K562 (cell line): ENCODE measurements around the gene PLAC9. TPM values are rescaled to one million over a fixed set of nuclear protein-coding genes. Genes with fewer than 3 reads are reported as not detected.

Source experiments
- CSDE1 ChIP-seq, 2 experiments: fragments of 450-650 bp; IDR thresholded peaks; 2 replicates each; pipeline ENCODE4 v1.6.1; 2016; ENCODE audit warnings: mild to moderate bottlenecking in 1 of 2
- HCFC1 ChIP-seq: IDR thresholded peaks from 2 replicates; pipeline ENCODE4 v1.6.1; 2012; ENCODE audit warnings: low read depth, low read length, improper control_type of control experiment
- RAD21 ChIP-seq, 2 experiments: fragments of 250-450 bp in 1 of 2; fragments of 450-650 bp in 1 of 2; sonication (Bioruptor Pico) in 1 of 2; formaldehyde crosslinking in 1 of 2; IDR thresholded peaks in 1 of 2; conservative IDR thresholded peaks in 1 of 2; 2 replicates each; pipeline versions ENCODE4 v1.4.0 to v1.8.0; 2020 to 2022; ENCODE audit warnings: mild to moderate bottlenecking in 2 of 2, moderate library complexity in 1 of 2
- RB1 ChIP-seq: fragments of 450-650 bp; IDR thresholded peaks from 2 replicates; pipeline ENCODE4 v1.6.1; 2017; ENCODE audit warnings: low read depth, mild to moderate bottlenecking
- SMC3 ChIP-seq: conservative IDR thresholded peaks from 2 replicates; pipeline ENCODE4 v1.6.1; 2011; ENCODE audit warnings: low read depth, low read length, improper control_type of control experiment; ENCODE audit not compliant: insufficient read depth
- ZNF41 ChIP-seq: fragments of 250-450 bp; sonication (Bioruptor Pico); conservative IDR thresholded peaks from 2 replicates; pipeline ENCODE4 v1.4.0; 2020; ENCODE audit warnings: mild to moderate bottlenecking
- polyA plus RNA-seq, 8 experiments: library from polyadenylated mRNA; depleted of rRNA in 4 of 8; stranded (reverse) in 5 of 8; unstranded in 3 of 8; fragments of >200 nt; fragmentation: Nextera tagmentation in 2 of 8; fragmentation: Illumina TruSeq in 1 of 8; extraction: Ambion mirVana in 2 of 8; extraction: Trizol in 1 of 8; gene quantifications; 2 replicates each; pipeline versions ENCODE4 v1.2.1 to v1.2.3, GENCODE V29; 2011 to 2014; ENCODE audit warnings: inconsistent platforms in 1 of 8, missing spikeins in 1 of 8
- total RNA-seq, 7 experiments: library from RNA; depleted of rRNA in 6 of 7; stranded (reverse); fragments of >200 nt in 6 of 7; fragmentation: Illumina TruSeq in 2 of 7; extraction: Trizol in 2 of 7; gene quantifications; 2 replicates each; pipeline versions ENCODE4 v1.2.1 to v1.2.3, GENCODE V29; 2011 to 2021; ENCODE audit warnings: low replicate concordance in 1 of 7
- TF ChIP-seq, protein P1 (sequence below): fragments of 450-650 bp; formaldehyde crosslinking; conservative IDR thresholded peaks from 2 replicates; pipeline ENCODE4 v1.4.0; 2022; ENCODE audit warnings: mild to moderate bottlenecking, missing genetic modification characterization
- TF ChIP-seq, protein P2 (sequence below), 3 experiments: IDR thresholded peaks in 2 of 3; conservative IDR thresholded peaks in 1 of 3; 2 replicates each; pipeline ENCODE4 v1.5.1; 2011 to 2012; ENCODE audit warnings: low read length in 3 of 3, mild to moderate bottlenecking in 3 of 3, control low read depth in 2 of 3, improper control_type of control experiment in 1 of 3, inconsistent platforms in 1 of 3, low read depth in 1 of 3, mixed read lengths in 1 of 3, moderate library complexity in 1 of 3; ENCODE audit not compliant: insufficient read depth in 2 of 3
- TF ChIP-seq, protein P3 (sequence below): fragments of 450-650 bp; IDR thresholded peaks from 2 replicates; pipeline ENCODE4 v1.7.0; 2016; ENCODE audit warnings: borderline replicate concordance

The PLAC9 gene
- total and polyA plus RNA-seq, 9 of the 15 experiments (the other 6 are each of a cell fraction or from before 2014, with no cell fraction given), result not detected

DNA sequence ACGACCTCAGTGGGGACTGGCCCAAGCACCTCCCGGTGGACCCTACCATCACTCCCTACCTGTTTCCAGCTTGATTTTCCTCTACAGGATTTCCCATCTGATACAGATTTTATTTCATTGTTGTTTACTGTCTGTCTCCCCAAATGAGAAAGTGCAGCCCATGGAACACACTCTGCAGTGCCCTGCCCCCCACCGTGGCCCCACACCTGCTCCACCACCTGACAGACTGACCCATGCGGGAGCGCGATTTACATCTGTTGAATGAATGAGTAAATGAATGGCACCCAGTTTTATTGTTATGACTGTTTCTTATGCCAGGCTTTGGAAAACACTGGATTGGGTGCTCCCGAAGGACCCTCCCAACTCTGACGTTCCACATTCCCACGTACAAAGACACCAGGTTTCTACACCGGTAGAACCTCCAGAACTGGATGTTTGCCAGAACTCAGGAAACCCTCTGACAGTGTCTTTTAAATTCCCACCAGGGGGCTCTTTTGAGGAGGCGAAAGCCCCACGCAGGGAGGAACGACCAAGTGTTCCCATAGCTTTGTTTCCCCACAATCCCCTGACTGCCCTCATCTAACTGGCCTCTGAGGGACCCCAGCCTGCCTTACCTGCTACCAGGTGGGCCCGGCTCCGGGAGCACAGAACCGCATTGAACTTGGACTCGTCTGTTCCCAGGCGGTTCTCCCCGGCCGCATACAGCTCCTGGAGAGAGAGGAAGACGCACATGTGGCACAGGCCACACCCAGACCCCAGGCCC is 29.0 kb downstream of the PLAC9 start (continued):
- TF ChIP-seq, protein P1, sequence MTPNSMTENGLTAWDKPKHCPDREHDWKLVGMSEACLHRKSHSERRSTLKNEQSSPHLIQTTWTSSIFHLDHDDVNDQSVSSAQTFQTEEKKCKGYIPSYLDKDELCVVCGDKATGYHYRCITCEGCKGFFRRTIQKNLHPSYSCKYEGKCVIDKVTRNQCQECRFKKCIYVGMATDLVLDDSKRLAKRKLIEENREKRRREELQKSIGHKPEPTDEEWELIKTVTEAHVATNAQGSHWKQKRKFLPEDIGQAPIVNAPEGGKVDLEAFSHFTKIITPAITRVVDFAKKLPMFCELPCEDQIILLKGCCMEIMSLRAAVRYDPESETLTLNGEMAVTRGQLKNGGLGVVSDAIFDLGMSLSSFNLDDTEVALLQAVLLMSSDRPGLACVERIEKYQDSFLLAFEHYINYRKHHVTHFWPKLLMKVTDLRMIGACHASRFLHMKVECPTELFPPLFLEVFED (CRISPR knock-in tag), result no peak
- no peak for TF ChIP-seq CSDE1 (IDR thresholded peaks at IDR 0.05)
- TF ChIP-seq HCFC1, result no peak
- TF ChIP-seq RAD21 (CRISPR knock-in tag; conservative IDR thresholded peaks at IDR 0.05 in 1 of 2, IDR thresholded peaks at IDR 0.05 in 1 of 2), result peak in 1 of 2 experiments; percentile 49; a peak in 2 of 4 replicates
- TF ChIP-seq, protein P2, sequence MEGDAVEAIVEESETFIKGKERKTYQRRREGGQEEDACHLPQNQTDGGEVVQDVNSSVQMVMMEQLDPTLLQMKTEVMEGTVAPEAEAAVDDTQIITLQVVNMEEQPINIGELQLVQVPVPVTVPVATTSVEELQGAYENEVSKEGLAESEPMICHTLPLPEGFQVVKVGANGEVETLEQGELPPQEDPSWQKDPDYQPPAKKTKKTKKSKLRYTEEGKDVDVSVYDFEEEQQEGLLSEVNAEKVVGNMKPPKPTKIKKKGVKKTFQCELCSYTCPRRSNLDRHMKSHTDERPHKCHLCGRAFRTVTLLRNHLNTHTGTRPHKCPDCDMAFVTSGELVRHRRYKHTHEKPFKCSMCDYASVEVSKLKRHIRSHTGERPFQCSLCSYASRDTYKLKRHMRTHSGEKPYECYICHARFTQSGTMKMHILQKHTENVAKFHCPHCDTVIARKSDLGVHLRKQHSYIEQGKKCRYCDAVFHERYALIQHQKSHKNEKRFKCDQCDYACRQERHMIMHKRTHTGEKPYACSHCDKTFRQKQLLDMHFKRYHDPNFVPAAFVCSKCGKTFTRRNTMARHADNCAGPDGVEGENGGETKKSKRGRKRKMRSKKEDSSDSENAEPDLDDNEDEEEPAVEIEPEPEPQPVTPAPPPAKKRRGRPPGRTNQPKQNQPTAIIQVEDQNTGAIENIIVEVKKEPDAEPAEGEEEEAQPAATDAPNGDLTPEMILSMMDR (IDR thresholded peaks at IDR 0.05 in 2 of 3, conservative IDR thresholded peaks at IDR 0.05 in 1 of 3; ENCODE audit: insufficient read depth in 2 of 3, low read depth in 1 of 3, low read length in 3 of 3), result peak; percentile 48 to 54 (median 49); a peak in 5 of 6 replicates
- peak; percentile 50 for TF ChIP-seq SMC3
- no peak for TF ChIP-seq RB1
- no peak for TF ChIP-seq ZNF41
- TF ChIP-seq, protein P3, sequence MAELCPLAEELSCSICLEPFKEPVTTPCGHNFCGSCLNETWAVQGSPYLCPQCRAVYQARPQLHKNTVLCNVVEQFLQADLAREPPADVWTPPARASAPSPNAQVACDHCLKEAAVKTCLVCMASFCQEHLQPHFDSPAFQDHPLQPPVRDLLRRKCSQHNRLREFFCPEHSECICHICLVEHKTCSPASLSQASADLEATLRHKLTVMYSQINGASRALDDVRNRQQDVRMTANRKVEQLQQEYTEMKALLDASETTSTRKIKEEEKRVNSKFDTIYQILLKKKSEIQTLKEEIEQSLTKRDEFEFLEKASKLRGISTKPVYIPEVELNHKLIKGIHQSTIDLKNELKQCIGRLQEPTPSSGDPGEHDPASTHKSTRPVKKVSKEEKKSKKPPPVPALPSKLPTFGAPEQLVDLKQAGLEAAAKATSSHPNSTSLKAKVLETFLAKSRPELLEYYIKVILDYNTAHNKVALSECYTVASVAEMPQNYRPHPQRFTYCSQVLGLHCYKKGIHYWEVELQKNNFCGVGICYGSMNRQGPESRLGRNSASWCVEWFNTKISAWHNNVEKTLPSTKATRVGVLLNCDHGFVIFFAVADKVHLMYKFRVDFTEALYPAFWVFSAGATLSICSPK, result no peak
